ELF-1 (cell line): ENCODE results near the gene MYH10.

Source experiments
- DNase-seq: peaks from one replicate; pipeline ENCODE4 v3.0.0-alpha.2; 2016; ENCODE audit warnings: low read depth, low spot score

MYH10 gene

GRCh38 chr17:8499171-8499570 lies 131.4 kb downstream of the MYH10 start:
- DNase-seq: no peak

GRCh38 chr17:8496081-8496480 lies 134.4 kb downstream of the MYH10 start:
- no peak for DNase-seq

- no peak for DNase-seq
These were observed 135.9 kb downstream of the MYH10 start for GRCh38 chr17:8494506-8495111.

- no peak for DNase-seq
These were observed 136.5 kb downstream of the MYH10 start for GRCh38 chr17:8494021-8494420.

- DNase-seq: no peak
These were observed 138.4 kb downstream of the MYH10 start for GRCh38 chr17:8492121-8492520.

- no peak for DNase-seq
These were observed 140.1 kb downstream of the MYH10 start for GRCh38 chr17:8490256-8491023.

- no peak for DNase-seq
These were observed 140.7 kb downstream of the MYH10 start for GRCh38 chr17:8489841-8490240.

GRCh38 chr17:8488901-8489300 lies 141.6 kb downstream of the MYH10 start:
- DNase-seq: no peak

- DNase-seq: no peak
These were observed 142.0 kb downstream of the MYH10 start for GRCh38 chr17:8488491-8488890.

GRCh38 chr17:8487743-8488142 lies 142.8 kb downstream of the MYH10 start:
- DNase-seq: no peak

- no peak for DNase-seq
These were observed 143.3 kb downstream of the MYH10 start for GRCh38 chr17:8487130-8487645.

GRCh38 chr17:8485491-8485890 lies 145.0 kb downstream of the MYH10 start:
- DNase-seq: no peak

GRCh38 chr17:8484465-8484864 lies 146.1 kb downstream of the MYH10 start:
- DNase-seq: no peak

GRCh38 chr17:8482546-8482945 lies 148.0 kb downstream of the MYH10 start:
- DNase-seq: no peak

- no peak for DNase-seq
These were observed 148.8 kb downstream of the MYH10 start for GRCh38 chr17:8481703-8482102.

- peak; percentile 57 for DNase-seq
These were observed 149.4 kb downstream of the MYH10 start for GRCh38 chr17:8481089-8481488.

GRCh38 chr17:8480011-8480976 lies 150.2 kb downstream of the MYH10 start:
- DNase-seq: peak; percentile 17

- no peak for DNase-seq
These were observed 151.0 kb downstream of the MYH10 start for GRCh38 chr17:8479431-8479947.

- DNase-seq: no peak
These were observed 152.6 kb downstream of the MYH10 start for GRCh38 chr17:8477715-8478441.

- no peak for DNase-seq
These were observed 153.4 kb downstream of the MYH10 start for GRCh38 chr17:8477171-8477570.

- no peak for DNase-seq
These were observed 153.8 kb downstream of the MYH10 start for GRCh38 chr17:8476741-8477140.
